Measurements from ENCODE around the gene GNAI3.

The GNAI3 gene

GRCh38 chr1:109653306-109653705 lies 104.9 kb downstream of the GNAI3 start:
- Histone ChIP-seq H3K4me3 (ENCODE audit: low read depth, low read length) (no peak overlapping the region), H3K36me3 (no peaks in the 10 kb centered on the region), H3K9me3 (ENCODE audit: severe bottlenecking) (no peaks in the 10 kb centered on the region), H3K27ac (no peak overlapping the region), H3K27me3 (ENCODE audit: insufficient read depth, low read depth, severe bottlenecking) (no peaks in the 10 kb centered on the region)
- DNase-seq = no peak
- TF ChIP-seq CTCF (IDR thresholded peaks at IDR 0.05; ENCODE audit: low read depth, low read length) = no peak

GRCh38 chr1:109654519-109654918 lies 106.1 kb downstream of the GNAI3 start:
- TF ChIP-seq CTCF (IDR thresholded peaks at IDR 0.05; ENCODE audit: low read depth, low read length) = no peak
- Histone ChIP-seq H3K27me3 (ENCODE audit: insufficient read depth, low read depth, severe bottlenecking) (no peaks in the 10 kb centered on the region), H3K27ac (no peak overlapping the region), H3K9me3 (ENCODE audit: severe bottlenecking) (no peaks in the 10 kb centered on the region), H3K4me3 (ENCODE audit: low read depth, low read length) (no peak overlapping the region), H3K36me3 (no peaks in the 10 kb centered on the region)
- no peak for DNase-seq

- Histone ChIP-seq H3K9me3 (ENCODE audit: severe bottlenecking) (no peaks in the 10 kb centered on the region), H3K27ac (peak within 1 kb of the TSS; percentile 20), H3K36me3 (no peaks in the 10 kb centered on the region), H3K27me3 (ENCODE audit: insufficient read depth, low read depth, severe bottlenecking) (no peaks in the 10 kb centered on the region), H3K4me3 (ENCODE audit: low read depth, low read length) (peak within 1 kb of the TSS; percentile 91)
- DNase-seq = peak; percentile 84
- 0 out of 2 replicates have a peak, but pooled peaks have one; percentile 12 for TF ChIP-seq CTCF (IDR thresholded peaks at IDR 0.05; ENCODE audit: low read depth, low read length)
Measured at GRCh38 chr1:109655615-109656519, 107.5 kb downstream of the GNAI3 start, which contains the start of gene GSTM4. TSS of gene GSTM4 (plus strand) at chr1:109656099. CDS start at chr1:109656390, 291 bp downstream.

- no peak overlapping the region for H3K27ac ChIP-seq
- H3K36me3 ChIP-seq = no peaks in the 10 kb centered on the region
- no peak for TF ChIP-seq CTCF (IDR thresholded peaks at IDR 0.05; ENCODE audit: low read depth, low read length)
- H3K4me3 ChIP-seq (ENCODE audit: low read depth, low read length) = no peak overlapping the region
- DNase-seq = no peak
- no peaks in the 10 kb centered on the region for H3K9me3 ChIP-seq (ENCODE audit: severe bottlenecking)
- H3K27me3 ChIP-seq (ENCODE audit: insufficient read depth, low read depth, severe bottlenecking) = no peaks in the 10 kb centered on the region
Measured at GRCh38 chr1:109657395-109657794, 109.0 kb downstream of the GNAI3 start.

- H3K27ac ChIP-seq = no peak overlapping the region
- DNase-seq = no peak
- H3K9me3 ChIP-seq (ENCODE audit: severe bottlenecking) = no peaks in the 10 kb centered on the region
- H3K4me3 ChIP-seq (ENCODE audit: low read depth, low read length) = no peak overlapping the region
- no peak for TF ChIP-seq CTCF (IDR thresholded peaks at IDR 0.05; ENCODE audit: low read depth, low read length)
- no peaks in the 10 kb centered on the region for H3K27me3 ChIP-seq (ENCODE audit: insufficient read depth, low read depth, severe bottlenecking)
- no peaks in the 10 kb centered on the region for H3K36me3 ChIP-seq
Measured at GRCh38 chr1:109657970-109658369, 109.6 kb downstream of the GNAI3 start.
